Activated CD4-positive, alpha-beta T cell treated with anti-CD3 and anti-CD28 coated beads, Interleukin-2, amount 10 ng/mL, durations not matched to agents 7 days and 5 days (primary cell): Measurements from ENCODE around the gene AP2A1. TPM values are rescaled to one million over a fixed set of nuclear protein-coding genes. Genes with fewer than 3 reads are reported as not detected.

Experiments used
- CTCF ChIA-PET: fragments of 350-600 bp; sonication (Branson Sonifier 250); formaldehyde crosslinking; loops from one replicate; lab custom pipeline; 2021; ENCODE audit warnings: antibody characterized with exemption; lab: Charles Lee
- POLR2A ChIA-PET: fragments of 350-600 bp; sonication (Branson Sonifier 250); formaldehyde crosslinking; loops from one replicate; lab custom pipeline; 2021; ENCODE audit warnings: antibody characterized with exemption; lab: Charles Lee
- DNase-seq: peaks from one replicate; pipeline ENCODE4 v3.0.0-alpha.2; 2020
- H3K27ac Mint-ChIP-seq: one replicate; pipeline ENCODE4 v1.8.0; 2021; ENCODE audit warnings: mild to moderate bottlenecking, moderate library complexity, mixed read lengths
- H3K27me3 Mint-ChIP-seq: one replicate; pipeline ENCODE4 v1.8.0; 2021; ENCODE audit warnings: mixed read lengths
- H3K36me3 Mint-ChIP-seq: one replicate; pipeline ENCODE4 v1.8.0; 2021; ENCODE audit warnings: low read depth, mixed read lengths
- H3K4me1 Mint-ChIP-seq: one replicate; pipeline ENCODE4 v1.8.0; 2021; ENCODE audit warnings: mixed read lengths
- H3K4me3 Mint-ChIP-seq: one replicate; pipeline ENCODE4 v1.8.0; 2021; ENCODE audit warnings: mild to moderate bottlenecking, moderate library complexity, mixed read lengths
- H3K9me3 Mint-ChIP-seq: one replicate; pipeline ENCODE4 v1.8.0; 2021; ENCODE audit warnings: mixed read lengths
- total RNA-seq, 2 experiments: library from RNA; stranded (reverse); gene quantifications; one replicate each; pipeline ENCODE4 v1.2.3, GENCODE V29; 2021

Gene AP2A1
- total RNA-seq, 2 experiments from 2014 or later = 77.2 to 87.9 TPM

GRCh38 chr19:49770529-49770928 is 3.7 kb downstream of the AP2A1 start:
- POLR2A ChIA-PET = no interaction called here
- H3K4me3 Mint-ChIP-seq = no peak overlapping the region
- CTCF ChIA-PET = no interaction called here
- H3K4me1 Mint-ChIP-seq = peaks cover 48% of the 10 kb centered on the region
- no peak overlapping the region for H3K27ac Mint-ChIP-seq
- no peaks in the 10 kb centered on the region for H3K9me3 Mint-ChIP-seq
- no peaks in the 10 kb centered on the region for H3K27me3 Mint-ChIP-seq
- H3K36me3 Mint-ChIP-seq = peaks cover 13% of the 10 kb centered on the region
- no peak for DNase-seq

GRCh38 chr19:49771674-49772139 is 4.9 kb downstream of the AP2A1 start:
- Mint-ChIP-seq H3K27me3 (no peaks in the 10 kb centered on the region), H3K36me3 (peaks cover 16% of the 10 kb centered on the region), H3K9me3 (no peaks in the 10 kb centered on the region), H3K4me1 (peaks cover 48% of the 10 kb centered on the region), H3K4me3 (no peak overlapping the region), H3K27ac (no peak overlapping the region)
- POLR2A ChIA-PET = no interaction called here
- CTCF ChIA-PET = interaction anchor here (0.7 to 0.8 kb wide), 2 partner anchors 90 to 1050 kb away, joined by 3 to 4 read pairs; no protein-coding TSS in a partner anchor
- no peak for DNase-seq

GRCh38 chr19:49772850-49773432 is 6.1 kb downstream of the AP2A1 start:
- H3K4me3 Mint-ChIP-seq = no peak overlapping the region
- H3K4me1 Mint-ChIP-seq = peaks cover 41% of the 10 kb centered on the region
- H3K27ac Mint-ChIP-seq = no peak overlapping the region
- H3K27me3 Mint-ChIP-seq = no peaks in the 10 kb centered on the region
- CTCF ChIA-PET = no interaction called here
- H3K9me3 Mint-ChIP-seq = no peaks in the 10 kb centered on the region
- POLR2A ChIA-PET = no interaction called here
- no peak for DNase-seq
- peaks cover 14% of the 10 kb centered on the region for H3K36me3 Mint-ChIP-seq

- H3K27me3 Mint-ChIP-seq = no peaks in the 10 kb centered on the region
- POLR2A ChIA-PET = no interaction called here
These were observed 7.0 kb downstream of the AP2A1 start for GRCh38 chr19:49773663-49774350.

GRCh38 chr19:49774969-49775368 is 8.2 kb downstream of the AP2A1 start:
- Mint-ChIP-seq H3K36me3 (peaks cover 12% of the 10 kb centered on the region), H3K4me1 (peaks cover 27% of the 10 kb centered on the region), H3K27ac (no peak overlapping the region), H3K9me3 (no peaks in the 10 kb centered on the region), H3K27me3 (no peaks in the 10 kb centered on the region), H3K4me3 (no peak overlapping the region)
- ChIA-PET POLR2A (no interaction called here), CTCF (no interaction called here)
- no peak for DNase-seq

More at GRCh38 chr19:49773663-49774350, 7.0 kb downstream of the AP2A1 start:
- Mint-ChIP-seq H3K9me3 (no peaks in the 10 kb centered on the region), H3K4me3 (no peak overlapping the region), H3K36me3 (peaks cover 10% of the 10 kb centered on the region), H3K4me1 (peaks cover 32% of the 10 kb centered on the region), H3K27ac (no peak overlapping the region)
- DNase-seq = no peak
- CTCF ChIA-PET = no interaction called here

- H3K36me3 Mint-ChIP-seq = peaks cover 12% of the 10 kb centered on the region
- peaks cover 29% of the 10 kb centered on the region for H3K4me1 Mint-ChIP-seq
- no peak overlapping the region for H3K4me3 Mint-ChIP-seq
- DNase-seq = no peak
- H3K9me3 Mint-ChIP-seq = no peaks in the 10 kb centered on the region
- H3K27ac Mint-ChIP-seq = no peak overlapping the region
- no peaks in the 10 kb centered on the region for H3K27me3 Mint-ChIP-seq
- CTCF ChIA-PET = no interaction called here
- POLR2A ChIA-PET = no interaction called here
These were observed 9.1 kb downstream of the AP2A1 start for GRCh38 chr19:49775742-49776370.

GRCh38 chr19:49776371-49776764 is 9.6 kb downstream of the AP2A1 start:
- H3K4me1 Mint-ChIP-seq = peaks cover 33% of the 10 kb centered on the region
- no peaks in the 10 kb centered on the region for H3K9me3 Mint-ChIP-seq
- no peaks in the 10 kb centered on the region for H3K27me3 Mint-ChIP-seq
- H3K36me3 Mint-ChIP-seq = peaks cover 16% of the 10 kb centered on the region
- POLR2A ChIA-PET = no interaction called here
- CTCF ChIA-PET = no interaction called here
- DNase-seq = no peak
- H3K4me3 Mint-ChIP-seq = no peak overlapping the region
- H3K27ac Mint-ChIP-seq = no peak overlapping the region

- Mint-ChIP-seq H3K27ac (no peak overlapping the region), H3K36me3 (peaks cover 26% of the 10 kb centered on the region), H3K27me3 (no peaks in the 10 kb centered on the region), H3K4me1 (peaks cover 22% of the 10 kb centered on the region), H3K4me3 (no peak overlapping the region), H3K9me3 (no peaks in the 10 kb centered on the region)
- ChIA-PET CTCF (interaction anchor here (1.4 kb wide), 1 partner anchor 14 kb away, joined by 3 read pairs; no protein-coding TSS in a partner anchor), POLR2A (no interaction called here)
- DNase-seq = no peak
These were observed 13.1 kb downstream of the AP2A1 start for GRCh38 chr19:49779731-49780555.

GRCh38 chr19:49780861-49781260 is 14.1 kb downstream of the AP2A1 start:
- Mint-ChIP-seq H3K4me1 (peaks cover 17% of the 10 kb centered on the region), H3K27me3 (no peaks in the 10 kb centered on the region), H3K27ac (no peak overlapping the region), H3K9me3 (no peaks in the 10 kb centered on the region), H3K4me3 (no peak overlapping the region), H3K36me3 (peaks cover 30% of the 10 kb centered on the region)
- POLR2A ChIA-PET = no interaction called here
- DNase-seq = no peak
- CTCF ChIA-PET = no interaction called here

GRCh38 chr19:49781394-49781793 is 14.6 kb downstream of the AP2A1 start:
- no peaks in the 10 kb centered on the region for H3K27me3 Mint-ChIP-seq
- H3K27ac Mint-ChIP-seq = no peak overlapping the region

GRCh38 chr19:49782515-49782914 is 15.7 kb downstream of the AP2A1 start:
- CTCF ChIA-PET = no interaction called here
- H3K4me1 Mint-ChIP-seq = peaks cover 10% of the 10 kb centered on the region
- no peak overlapping the region for H3K27ac Mint-ChIP-seq
- POLR2A ChIA-PET = no interaction called here
- no peaks in the 10 kb centered on the region for H3K9me3 Mint-ChIP-seq
- no peak for DNase-seq
- H3K36me3 Mint-ChIP-seq = peaks cover 33% of the 10 kb centered on the region
- no peaks in the 10 kb centered on the region for H3K27me3 Mint-ChIP-seq
- no peak overlapping the region for H3K4me3 Mint-ChIP-seq

More at GRCh38 chr19:49781394-49781793, 14.6 kb downstream of the AP2A1 start:
- CTCF ChIA-PET = no interaction called here
- no peak for DNase-seq
- POLR2A ChIA-PET = no interaction called here
- H3K36me3 Mint-ChIP-seq = peaks cover 28% of the 10 kb centered on the region
- no peaks in the 10 kb centered on the region for H3K9me3 Mint-ChIP-seq
- H3K4me3 Mint-ChIP-seq = no peak overlapping the region
- H3K4me1 Mint-ChIP-seq = peaks cover 13% of the 10 kb centered on the region

- H3K36me3 Mint-ChIP-seq = peaks cover 42% of the 10 kb centered on the region
- POLR2A ChIA-PET = no interaction called here
- H3K27ac Mint-ChIP-seq = no peak overlapping the region
- no peak for DNase-seq
- no peak overlapping the region for H3K4me3 Mint-ChIP-seq
- H3K27me3 Mint-ChIP-seq = no peaks in the 10 kb centered on the region
- no peaks in the 10 kb centered on the region for H3K9me3 Mint-ChIP-seq
- CTCF ChIA-PET = interaction anchor here (1.2 kb wide), 1 partner anchor 10 kb away, joined by 3 read pairs; no protein-coding TSS in a partner anchor
- H3K4me1 Mint-ChIP-seq = no peaks in the 10 kb centered on the region
These were observed 19.6 kb downstream of the AP2A1 start for GRCh38 chr19:49786376-49786820.
